ENCODE measurements around the gene HELZ2. TPM values are rescaled to one million over a fixed set of nuclear protein-coding genes. Genes with fewer than 3 reads are reported as not detected.
A peak's percentile ranks its signal among the peaks of the same experiment; 100 is the strongest.

HELZ2 gene
- total and polyA plus RNA-seq, 10 of the 15 experiments (the other 5 are each of a cell fraction or from before 2014, with no cell fraction given), result 0.05 to 33.3 (median 6.2) TPM

DNA sequence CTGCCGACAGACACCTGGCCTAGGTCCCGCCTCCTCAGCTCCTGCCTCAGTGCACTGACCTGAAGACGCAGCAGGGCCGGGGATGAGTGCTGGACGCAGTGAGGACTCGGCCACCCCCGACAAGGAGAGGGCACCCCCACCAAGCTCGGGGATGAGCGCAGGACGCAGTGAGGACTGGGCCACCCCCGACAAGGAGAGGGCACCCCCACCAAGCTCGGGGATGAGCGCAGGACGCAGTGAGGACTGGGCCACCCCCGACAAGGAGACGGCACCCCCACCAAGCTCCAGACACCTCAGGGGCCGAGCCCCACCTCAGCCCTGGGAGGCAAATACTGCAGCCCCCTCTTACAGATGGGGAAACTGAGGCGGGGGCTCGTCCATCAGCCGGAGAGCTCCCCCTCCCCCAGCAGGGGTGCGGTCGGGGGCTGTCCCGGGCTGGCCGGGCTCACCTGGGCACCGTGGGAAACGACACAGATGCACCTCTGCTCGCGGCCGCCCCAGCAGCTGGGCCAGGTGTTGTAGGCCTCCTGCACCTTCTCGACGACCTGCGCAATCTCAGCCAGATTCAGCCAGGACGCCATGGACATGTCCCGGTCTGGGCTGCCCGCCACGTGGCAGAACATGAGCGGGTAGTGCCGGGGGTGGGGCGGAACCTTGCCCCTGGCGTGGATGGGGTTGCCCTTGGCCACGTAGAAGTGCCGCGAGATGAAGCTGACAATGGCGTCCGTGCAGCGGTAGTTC is 7.5 kb downstream of the HELZ2 start (continued):
- TF ChIP-seq, protein P1, sequence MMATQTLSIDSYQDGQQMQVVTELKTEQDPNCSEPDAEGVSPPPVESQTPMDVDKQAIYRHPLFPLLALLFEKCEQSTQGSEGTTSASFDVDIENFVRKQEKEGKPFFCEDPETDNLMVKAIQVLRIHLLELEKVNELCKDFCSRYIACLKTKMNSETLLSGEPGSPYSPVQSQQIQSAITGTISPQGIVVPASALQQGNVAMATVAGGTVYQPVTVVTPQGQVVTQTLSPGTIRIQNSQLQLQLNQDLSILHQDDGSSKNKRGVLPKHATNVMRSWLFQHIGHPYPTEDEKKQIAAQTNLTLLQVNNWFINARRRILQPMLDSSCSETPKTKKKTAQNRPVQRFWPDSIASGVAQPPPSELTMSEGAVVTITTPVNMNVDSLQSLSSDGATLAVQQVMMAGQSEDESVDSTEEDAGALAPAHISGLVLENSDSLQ (IDR thresholded peaks at IDR 0.05), result no peak
- no peak for TF ChIP-seq HDGF (IDR thresholded peaks at IDR 0.05)

DNA sequence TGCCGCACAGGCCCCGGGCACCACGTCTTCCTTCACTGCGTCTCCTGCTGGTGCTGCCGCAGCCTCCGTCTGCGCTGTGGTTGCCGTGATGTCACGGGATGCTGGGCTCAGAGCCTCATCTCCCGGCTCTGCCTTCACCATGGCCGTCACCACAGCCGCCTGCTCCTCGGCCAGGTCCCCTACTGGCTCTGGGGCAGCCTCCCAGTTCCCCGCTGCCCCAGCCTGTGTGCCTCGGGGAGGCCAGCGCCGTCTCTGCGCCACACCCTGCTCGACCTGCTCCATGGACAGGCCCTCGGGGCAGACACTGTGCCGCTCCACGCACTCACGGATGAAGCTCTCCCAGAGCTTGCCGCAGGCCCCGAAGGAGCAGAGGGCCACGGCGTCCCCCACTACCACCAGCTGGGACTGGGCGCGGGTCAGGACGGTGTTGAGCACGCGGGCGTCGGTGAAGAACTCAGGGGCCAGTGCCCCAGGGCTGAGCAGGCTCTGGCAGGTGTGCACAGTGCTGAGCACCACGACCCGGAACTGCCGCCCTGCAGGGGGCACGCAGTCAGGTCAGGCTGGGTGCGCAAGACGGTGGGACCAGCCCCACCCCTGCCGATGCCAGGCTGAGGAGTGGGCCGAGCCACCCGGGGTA is 8.2 kb downstream of the HELZ2 start:
- ChIA-PET SMC1A (ENCODE audit: uncharacterized antibody, unreplicated experiment) (no interaction called here), POLR2A (no interaction called here), RAD21 (ENCODE audit: unreplicated experiment) (no interaction called here), CTCF (no interaction called here)
- no peak overlapping the region for H3K27ac ChIP-seq (ENCODE audit: control insufficient read depth, insufficient read depth)
- no peak for ATAC-seq
- 96% methylated on average over 43 of the region's 43 CpGs for WGBS (ENCODE audit: insufficient coverage, insufficient replicate concordance, low lambda C conversion rate, missing lambda C conversion rate)
- H4K20me1 ChIP-seq (ENCODE audit: control insufficient read depth, insufficient read depth), result no peaks in the 10 kb centered on the region
- BruUV-seq (replicated peaks), result no TSS peak
- H3K4me3 ChIP-seq, result no peak overlapping the region
- H3K4me2 ChIP-seq (ENCODE audit: control insufficient read depth, insufficient read depth), result no peak overlapping the region
- no peaks in the 10 kb centered on the region; the same call in 2 of the 3 replicates for H3K9me3 ChIP-seq (replicated peaks; ENCODE audit: control insufficient read depth, insufficient read depth, low read length)
- no peak overlapping the region for H2AFZ ChIP-seq (ENCODE audit: control insufficient read depth, low read depth, low read length)
- in situ Hi-C loops (cut with MboI) (no loop called here), intact Hi-C loops (cut with micrococcal nuclease; ENCODE audit: unreplicated experiment) (no loop called here)
- H3K4me1 ChIP-seq (ENCODE audit: control insufficient read depth, insufficient read depth, low read length), result peaks cover 24% of the 10 kb centered on the region
- H3K36me3 ChIP-seq (ENCODE audit: control insufficient read depth in 2 of 2, insufficient read depth in 2 of 2, low read length in 1 of 2), result no peaks in the 10 kb centered on the region; a peak in 1 of 4 replicates
- no peak overlapping the region for H3K9ac ChIP-seq (ENCODE audit: control insufficient read depth, insufficient read depth, low read length)
- TF ChIP-seq POLR2A (IDR thresholded peaks at IDR 0.05; ENCODE audit: low read depth, low read length) (peak; percentile 41; the same call in 1 of the 2 replicates), YBX1 (IDR thresholded peaks at IDR 0.05) (no peak)
- no peaks in the 10 kb centered on the region for H3K79me2 ChIP-seq (ENCODE audit: control insufficient read depth, insufficient read depth, low read length)
- no peak for DNase-seq (ENCODE audit: low read depth, low spot score)
- H3K27me3 ChIP-seq (replicated peaks in 1 of 2; ENCODE audit: control insufficient read depth in 2 of 2, insufficient read depth in 2 of 2, low read length in 1 of 2), result no peaks in the 10 kb centered on the region
- FAIRE-seq, result no peak

All from GM12878 (cell line).